MCF 10A (cell line): ENCODE measurements around the gene FOXS1. TPM values are rescaled to one million over a fixed set of nuclear protein-coding genes. Genes with fewer than 3 reads are reported as not detected.

Experiments used
- BruUV-seq: library from RNA; stranded (reverse); fragments of 400-500 nt; replicated peaks from 2 replicates; lab custom pipeline; 2021; lab: Mats Ljungman, UMichigan
- CTCF ChIA-PET: fragments of 300-600 bp; sonication (Branson Sonifier 250); formaldehyde crosslinking; extraction: SDS; loops from one replicate; lab custom pipeline; 2021; ENCODE audit warnings: antibody characterized with exemption, inconsistent platforms; lab: Yijun Ruan, JAX
- POLR2A ChIA-PET: fragments of 300-600, 350-650 bp; sonication (Branson Sonifier 250); formaldehyde crosslinking; extraction: SDS; loops from one replicate; lab custom pipeline; 2020; ENCODE audit warnings: antibody characterized with exemption, inconsistent platforms; lab: Yijun Ruan, JAX
- DNase-seq: peaks from one replicate; pipeline ENCODE4 v3.0.0-alpha.2; 2018; ENCODE audit not compliant: unreplicated experiment
- H3K27ac Mint-ChIP-seq: one replicate; pipeline ENCODE4 v1.8.0; 2022; ENCODE audit warnings: mild to moderate bottlenecking, low read depth, mixed read lengths; ENCODE audit not compliant: unreplicated experiment
- H3K27me3 Mint-ChIP-seq: one replicate; pipeline ENCODE4 v1.8.0; 2022; ENCODE audit warnings: mixed read lengths; ENCODE audit not compliant: insufficient read depth, unreplicated experiment
- H3K36me3 Mint-ChIP-seq: one replicate; pipeline ENCODE4 v1.8.0; 2022; ENCODE audit warnings: mild to moderate bottlenecking, moderate library complexity, mixed read lengths; ENCODE audit not compliant: insufficient read depth, unreplicated experiment
- H3K4me1 Mint-ChIP-seq: one replicate; pipeline ENCODE4 v1.8.0; 2022; ENCODE audit warnings: mixed read lengths; ENCODE audit not compliant: insufficient read depth, unreplicated experiment
- H3K4me3 Mint-ChIP-seq: one replicate; pipeline ENCODE4 v1.8.0; 2022; ENCODE audit warnings: mild to moderate bottlenecking, moderate library complexity, mixed read lengths; ENCODE audit not compliant: unreplicated experiment
- H3K9me3 Mint-ChIP-seq: one replicate; pipeline ENCODE4 v1.8.0; 2022; ENCODE audit warnings: mixed read lengths; ENCODE audit not compliant: unreplicated experiment
- CTCF ChIP-seq: fragments of 200-600 bp; IDR thresholded peaks from one replicate; pipeline ENCODE4 v1.8.0; 2022; ENCODE audit warnings: antibody characterized with exemption, mild to moderate bottlenecking; ENCODE audit not compliant: unreplicated experiment
- intact Hi-C: fragments of 100-400 bp; cut with micrococcal nuclease; formaldehyde crosslinking; loops from 2 replicates; pipeline ENCODE4 v1.14.1; 2022
- total RNA-seq: library from RNA; stranded (reverse); gene quantifications from 2 replicates; pipeline ENCODE4 v1.2.3, GENCODE V29; 2022

Gene FOXS1
- total RNA-seq, 1 experiment from 2014 or later, result not detected

DNA sequence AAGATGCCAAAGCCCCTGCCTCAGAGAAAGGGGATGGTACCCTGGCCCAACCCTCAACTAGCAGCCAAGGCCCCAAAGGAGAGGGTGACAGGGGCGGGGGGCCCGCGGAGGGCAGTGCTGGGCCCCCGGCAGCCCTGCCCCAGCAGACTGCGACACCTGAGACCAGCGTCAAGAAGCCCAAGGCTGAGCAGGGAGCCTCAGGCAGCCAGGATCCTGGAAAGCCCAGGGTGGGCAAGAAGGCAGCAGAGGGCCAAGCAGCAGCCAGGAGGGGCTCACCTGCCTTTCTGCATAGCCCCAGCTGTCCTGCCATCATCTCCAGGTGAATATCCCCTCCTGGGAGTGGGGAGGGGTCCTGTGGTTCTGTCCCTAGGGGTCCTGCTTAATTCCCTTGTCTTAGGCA lies 25.2 kb downstream of the FOXS1 start:
- CTCF ChIA-PET, result interaction anchor here (1.5 to 7.3 kb wide), 2 partner anchors 32 to 210 kb away, joined by 3 to 45 read pairs; no protein-coding TSS in a partner anchor
- Mint-ChIP-seq H3K4me1 (no peaks in the 10 kb centered on the region), H3K27me3 (no peaks in the 10 kb centered on the region), H3K4me3 (no peak overlapping the region), H3K9me3 (no peaks in the 10 kb centered on the region), H3K36me3 (no peaks in the 10 kb centered on the region), H3K27ac (no peak overlapping the region)
- no peak for DNase-seq
- intact Hi-C loops, result loop anchor here (5.0 kb wide), 1 partner anchor 387 kb away; the partner anchor contains the start of genes PLAGL2 and POFUT1
- TF ChIP-seq CTCF, result no peak
- no TSS peak for BruUV-seq
- POLR2A ChIA-PET, result no interaction called here

- H3K27ac Mint-ChIP-seq, result no peak within 1 kb of the TSS
- BruUV-seq, result no TSS peak
- no peaks in the 10 kb centered on the region for H3K4me1 Mint-ChIP-seq
- H3K27me3 Mint-ChIP-seq, result no peaks in the 10 kb centered on the region
- TF ChIP-seq CTCF, result no peak
- POLR2A ChIA-PET, result no interaction called here
- CTCF ChIA-PET, result interaction anchor here (0.5 to 7.3 kb wide), 7 partner anchors 26 to 495 kb away, joined by 3 to 45 read pairs (median 4); partner anchors contain the start of gene FOXS1
- no peak within 1 kb of the TSS for H3K4me3 Mint-ChIP-seq
- no peak for DNase-seq
- intact Hi-C loops, result no loop called here
- no peaks in the 10 kb centered on the region for H3K9me3 Mint-ChIP-seq
- H3K36me3 Mint-ChIP-seq, result no peaks in the 10 kb centered on the region
Observed at GRCh38 chr20:31819083-31819784, 26.2 kb downstream of the FOXS1 start, which contains the start of gene MYLK2. MYLK2 (plus strand) TSS chr20:31819356; CDS start chr20:31819581, 225 bp downstream.

DNA sequence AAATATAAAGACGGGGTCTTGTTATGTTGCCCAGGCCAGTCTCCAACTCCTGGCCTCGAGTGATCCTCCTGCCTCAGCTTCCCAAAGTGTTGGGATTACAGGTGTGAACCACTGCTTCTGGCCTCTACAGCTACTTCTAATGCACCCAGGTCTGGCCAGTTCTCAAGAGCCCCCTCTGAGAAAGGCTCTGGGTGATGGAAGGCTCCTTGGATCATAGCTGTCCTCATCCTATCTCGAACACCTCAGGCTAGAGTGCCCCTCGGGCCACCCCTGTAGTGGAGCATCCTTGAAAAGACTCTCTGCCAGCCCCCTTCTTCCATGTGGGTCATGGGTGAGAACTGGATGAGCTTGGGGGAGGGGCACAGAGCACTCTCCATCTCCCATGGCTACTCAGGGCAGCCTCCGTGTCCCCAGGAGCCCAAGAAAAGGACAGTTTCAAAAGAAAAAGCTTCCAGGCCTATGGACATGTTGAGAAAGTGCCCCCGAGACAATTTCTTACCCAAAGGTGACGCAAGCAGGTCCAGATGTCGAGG lies 27.0 kb downstream of the FOXS1 start:
- Mint-ChIP-seq H3K27ac (no peak overlapping the region), H3K4me1 (no peaks in the 10 kb centered on the region), H3K4me3 (no peak overlapping the region), H3K36me3 (no peaks in the 10 kb centered on the region), H3K27me3 (no peaks in the 10 kb centered on the region), H3K9me3 (no peaks in the 10 kb centered on the region)
- TF ChIP-seq CTCF, result no peak
- ChIA-PET POLR2A (interaction anchor here (1.3 kb wide), 1 partner anchor 9 kb away, joined by 3 read pairs; no protein-coding TSS in a partner anchor), CTCF (interaction anchor here (0.6 to 7.3 kb wide), 8 partner anchors 11 to 840 kb away, joined by 3 to 45 read pairs (median 4); partner anchors contain the start of gene FOXS1)
- DNase-seq, result no peak
- no TSS peak for BruUV-seq
- intact Hi-C loops, result no loop called here

- no peak for TF ChIP-seq CTCF
- intact Hi-C loops, result no loop called here
- Mint-ChIP-seq H3K4me1 (no peaks in the 10 kb centered on the region), H3K27me3 (no peaks in the 10 kb centered on the region), H3K27ac (no peak overlapping the region), H3K9me3 (no peaks in the 10 kb centered on the region), H3K4me3 (no peak overlapping the region), H3K36me3 (no peaks in the 10 kb centered on the region)
- ChIA-PET CTCF (interaction anchor here (0.5 to 7.3 kb wide), 12 partner anchors 10 to 705 kb away, joined by 3 to 45 read pairs (median 4); partner anchors contain the start of gene PDRG1), POLR2A (interaction anchor here (0.6 to 1.3 kb wide), 2 partner anchors 8 to 314 kb away, joined by 3 read pairs; no protein-coding TSS in a partner anchor)
- no TSS peak for BruUV-seq
- no peak for DNase-seq
Observed at GRCh38 chr20:31817461-31817860, 27.9 kb downstream of the FOXS1 start.
